Measurements from ENCODE around the gene HMGN2.
A peak's percentile ranks its signal among the peaks of the same experiment; 100 is the strongest.

The HMGN2 gene

DNA sequence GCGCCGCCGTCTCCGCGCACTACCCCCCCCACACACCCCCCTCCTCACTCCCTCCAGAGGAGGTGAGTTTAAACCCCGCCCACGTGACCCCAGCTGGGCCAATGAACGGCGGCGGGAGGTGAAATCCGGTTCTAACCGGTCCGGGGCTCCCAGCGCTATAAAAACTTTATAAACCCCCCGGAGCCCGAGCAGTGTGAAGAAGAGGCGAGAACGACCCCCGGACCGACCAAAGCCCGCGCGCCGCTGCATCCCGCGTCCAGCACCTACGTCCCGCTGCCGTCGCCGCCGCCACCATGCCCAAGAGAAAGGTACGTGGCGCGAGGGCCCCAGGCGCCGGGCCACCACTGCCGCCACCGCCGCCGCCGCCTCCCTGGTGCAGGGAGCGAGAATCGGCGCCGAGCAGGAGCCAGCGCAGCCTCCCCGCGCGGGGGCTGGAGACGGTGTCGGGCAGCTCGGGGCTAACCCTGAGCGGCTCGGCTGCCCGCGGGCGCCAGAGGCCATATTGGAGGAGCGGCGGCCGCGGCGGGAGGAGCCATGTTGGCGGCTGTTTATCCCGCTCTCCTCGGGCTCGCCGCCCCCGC, at the start of gene HMGN2:
Gene HMGN2, plus strand, starts transcription at position 121 of the 581 bp plus-strand sequence. Its CDS starts 173 bp downstream, at position 294.
- peak; percentile 91 for DNase-seq

DNA sequence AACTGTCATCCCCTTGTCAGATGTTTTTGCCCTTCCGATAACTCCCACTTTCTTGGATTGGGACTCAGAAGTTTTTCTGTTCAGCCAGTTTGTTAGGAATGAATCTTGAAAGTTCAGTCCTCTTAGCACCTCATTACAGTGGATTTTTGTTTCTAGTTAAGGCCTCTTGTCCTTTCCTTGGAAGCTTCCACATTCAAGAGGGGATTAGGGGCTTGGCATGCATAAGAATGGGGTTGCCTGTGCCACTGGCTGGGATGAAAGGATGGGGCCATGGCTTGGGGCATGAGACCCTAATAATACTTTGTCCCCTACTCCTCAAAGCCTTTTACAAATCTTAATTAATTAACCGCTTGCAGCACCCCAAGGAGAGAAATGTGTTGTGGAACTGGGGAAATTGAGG, 42.5 kb upstream of the HMGN2 start:
- no peak for DNase-seq

DNA sequence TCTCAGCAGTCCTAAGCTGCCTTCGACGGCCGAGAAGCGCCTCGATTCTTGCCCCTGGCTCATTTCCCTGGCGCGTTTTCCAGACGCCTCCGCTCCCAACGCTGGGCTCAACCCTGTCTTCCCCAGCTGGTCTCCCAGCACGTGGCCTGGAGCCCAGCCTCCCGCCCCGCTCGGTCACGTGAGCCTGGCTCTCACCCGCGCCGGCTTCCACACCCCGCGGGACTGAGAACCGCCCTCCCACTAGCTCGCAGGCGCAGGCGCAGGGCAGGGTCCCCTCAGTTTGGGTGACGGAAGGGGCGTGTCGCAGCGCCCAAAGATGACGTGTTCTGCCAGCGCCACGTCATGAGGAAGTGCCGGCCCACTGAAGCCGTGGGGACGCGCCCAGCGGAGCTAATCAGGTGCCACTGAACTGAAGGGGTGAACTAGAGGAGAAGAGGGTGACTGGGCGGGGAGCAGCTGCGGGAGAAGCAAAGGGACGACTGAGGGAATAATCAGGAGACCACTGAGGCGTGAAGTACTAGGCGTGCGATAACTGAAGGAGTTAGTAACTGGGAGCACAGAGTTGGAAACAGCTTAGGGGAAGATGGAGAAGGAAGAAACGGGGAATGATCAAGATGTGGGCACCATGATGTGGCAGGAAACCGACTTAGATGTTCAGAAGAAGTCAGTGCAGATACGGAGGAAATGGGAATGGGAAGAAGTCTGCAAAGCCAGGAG, 40.1 kb upstream of the HMGN2 start, which contains the start of gene DHDDS:
Gene DHDDS, plus strand, starts transcription at position 343 of the 717 bp plus-strand sequence. CDS start 625 bp downstream, outside the sequence.
- DNase-seq, result peak; percentile 98

DNA sequence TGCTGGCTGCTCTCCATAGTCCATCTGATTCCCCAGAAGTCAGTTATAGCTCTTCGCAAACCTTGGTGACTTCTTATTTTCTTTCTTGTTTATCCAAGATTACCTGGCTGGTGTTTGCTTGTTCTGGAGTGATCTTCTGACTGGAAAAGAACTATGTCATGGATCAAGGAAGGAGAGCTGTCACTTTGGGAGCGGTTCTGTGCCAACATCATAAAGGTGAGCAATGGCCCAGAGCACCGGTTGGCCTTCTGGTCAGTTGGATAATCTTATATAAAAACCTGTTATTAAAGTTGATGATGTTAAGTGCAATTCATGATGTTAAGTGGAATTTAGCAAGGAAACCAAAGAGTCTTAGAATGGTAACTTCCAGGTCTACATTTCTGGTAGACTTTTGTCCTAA, 39.4 kb upstream of the HMGN2 start:
- no peak for DNase-seq

DNA sequence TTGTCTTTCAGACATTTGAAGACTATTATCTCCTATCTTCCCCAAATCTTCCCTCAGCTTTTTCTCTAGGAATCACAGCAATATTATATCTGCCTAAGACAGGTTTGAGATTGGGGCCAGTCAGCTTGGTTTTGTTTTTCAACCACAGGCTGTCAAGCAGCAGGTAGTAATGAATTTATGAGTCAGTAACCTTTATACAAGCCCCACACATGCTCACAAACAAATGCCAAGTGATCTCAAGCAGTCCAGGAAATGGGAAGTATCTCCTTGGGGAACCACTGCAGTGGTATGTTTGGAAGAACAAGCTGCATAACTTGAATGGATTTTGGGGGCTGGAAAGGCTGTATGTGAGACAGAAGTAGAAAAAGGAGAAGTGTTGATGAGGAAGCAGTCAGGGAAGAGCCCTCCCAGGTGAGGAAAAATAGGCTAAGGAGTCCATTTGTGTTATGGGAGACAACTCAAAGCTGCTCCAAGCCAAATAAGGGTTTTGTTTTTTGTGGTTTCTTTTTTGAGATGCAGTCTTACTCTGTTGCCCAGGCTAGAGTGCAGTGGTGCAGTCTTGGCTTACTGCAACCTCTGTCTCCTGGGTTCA, 38.0 kb upstream of the HMGN2 start:
- no peak for DNase-seq

DNA sequence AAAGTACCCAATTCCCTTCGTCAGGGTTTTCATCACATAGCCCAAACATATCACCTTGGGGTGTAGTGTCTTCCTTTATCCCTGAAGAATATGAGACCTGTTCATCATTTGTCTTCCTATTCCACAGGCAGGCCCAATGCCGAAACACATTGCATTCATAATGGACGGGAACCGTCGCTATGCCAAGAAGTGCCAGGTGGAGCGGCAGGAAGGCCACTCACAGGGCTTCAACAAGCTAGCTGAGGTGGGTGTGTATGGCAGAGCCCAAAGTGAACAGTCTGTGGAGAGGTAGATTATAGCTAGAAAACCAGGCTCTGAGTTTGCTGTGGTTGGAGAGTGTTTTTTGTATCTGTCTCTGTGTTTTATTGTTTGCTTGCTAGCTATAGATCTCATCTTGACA, 34.2 kb upstream of the HMGN2 start:
- DNase-seq, result no peak

DNA sequence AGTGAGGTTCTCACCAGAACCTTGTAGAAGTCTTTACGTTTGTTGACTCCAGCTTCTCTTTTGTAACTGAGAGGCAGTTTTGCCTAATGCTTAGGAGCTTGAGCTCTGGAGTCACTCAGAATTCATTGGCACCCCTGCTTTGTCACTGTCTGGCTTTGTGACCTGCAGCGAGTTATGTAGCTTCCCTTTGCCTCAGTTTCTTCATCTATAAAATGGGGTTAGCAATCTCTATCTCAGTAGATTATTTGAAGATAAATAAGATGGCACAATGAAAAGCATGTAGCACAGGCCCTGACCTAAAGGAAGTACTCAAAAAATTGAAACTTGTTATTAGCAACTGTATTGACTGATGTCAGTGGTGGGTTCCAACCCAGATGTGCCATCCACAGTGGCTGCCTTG, 32.0 kb upstream of the HMGN2 start:
- DNase-seq, result no peak

DNA sequence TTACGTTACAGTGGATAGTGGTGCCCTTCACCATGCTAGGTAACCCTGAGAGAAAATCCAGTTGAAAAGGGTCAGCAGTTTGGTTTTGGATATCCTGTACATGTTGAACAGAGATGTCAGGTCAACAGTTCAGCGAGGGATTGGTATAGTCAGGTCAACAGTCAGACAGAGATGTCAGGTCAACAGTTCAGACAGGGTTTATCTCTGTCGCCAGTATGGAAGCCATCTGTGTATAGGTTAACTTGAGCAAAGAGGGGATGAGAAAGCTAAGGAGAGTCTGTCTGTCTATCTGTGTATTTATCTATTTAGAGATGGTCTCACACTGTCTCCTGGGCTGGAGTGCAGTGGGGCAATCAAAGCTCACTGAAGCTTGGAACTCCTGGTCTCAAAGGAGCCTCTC, 22.4 kb upstream of the HMGN2 start:
- DNase-seq, result no peak

DNA sequence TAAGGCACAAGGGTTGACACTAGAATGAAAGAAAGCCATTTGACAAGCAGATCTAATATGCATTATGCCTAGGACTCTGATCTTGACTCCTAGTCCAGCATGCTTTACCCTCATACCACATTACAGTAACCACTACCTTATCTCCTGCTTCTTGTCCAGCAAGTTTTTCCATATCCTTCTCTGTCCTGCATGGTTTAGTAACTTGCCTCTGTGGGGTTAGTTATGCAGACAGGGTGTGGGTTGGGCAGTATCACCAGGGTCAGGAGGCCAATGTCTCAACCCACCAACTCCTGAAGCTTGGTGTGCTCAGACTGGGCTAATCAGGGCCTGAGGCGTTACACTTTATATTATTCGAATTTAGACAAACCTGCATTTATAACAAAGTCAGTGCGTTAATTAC, 21.3 kb upstream of the HMGN2 start:
- no peak for DNase-seq

DNA sequence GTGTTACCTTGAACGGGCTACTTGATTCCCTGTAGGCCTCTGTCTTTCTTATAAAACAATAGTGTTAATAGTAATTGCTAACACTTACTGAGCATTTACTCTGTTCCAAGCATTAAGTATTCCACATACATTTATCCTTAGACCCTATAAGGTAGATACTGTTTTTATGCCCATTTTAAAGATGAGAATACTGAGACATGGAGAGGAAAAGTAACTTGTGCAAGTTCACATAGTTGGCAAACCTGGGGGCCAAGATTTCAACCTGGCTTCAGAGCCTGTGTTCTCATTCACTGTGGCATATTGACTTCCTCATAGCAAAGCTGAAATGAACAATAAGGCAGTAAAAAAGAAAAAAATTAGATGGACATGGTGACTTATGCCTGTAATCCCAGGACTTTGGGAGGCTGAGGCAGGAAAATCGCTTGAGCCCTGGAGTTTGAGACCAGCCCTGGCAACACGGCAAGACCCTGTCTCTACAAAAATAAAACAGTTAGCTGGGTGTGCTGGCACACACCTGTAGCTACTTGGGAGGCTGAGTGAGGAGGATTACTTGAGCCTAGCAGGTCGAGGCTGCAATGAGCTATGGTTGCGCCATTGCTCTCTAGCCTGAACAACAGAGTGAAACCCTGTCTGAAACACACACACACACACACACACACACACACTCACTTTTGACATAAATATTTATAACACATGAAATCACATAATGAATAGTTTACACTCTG, 19.6 kb upstream of the HMGN2 start:
- DNase-seq, result no peak

DNA sequence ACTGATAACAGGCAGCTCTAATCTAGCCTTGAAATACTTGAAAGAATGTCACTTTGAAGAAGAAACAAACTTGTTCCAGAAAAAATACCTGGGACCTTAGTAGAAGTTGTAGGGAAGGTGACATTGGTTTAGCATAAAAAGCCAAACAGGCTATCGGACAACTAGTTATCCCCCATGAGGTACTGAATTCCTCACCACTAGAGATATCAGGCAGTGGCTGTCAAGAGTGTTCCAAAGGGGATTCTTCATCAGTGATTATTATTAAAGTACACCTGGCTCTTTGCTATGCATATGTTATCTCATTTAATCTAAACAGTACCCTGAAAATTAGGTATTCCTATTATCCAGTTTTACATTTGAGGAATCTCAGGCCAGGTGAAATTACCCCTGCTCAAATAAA, 13.1 kb upstream of the HMGN2 start:
- DNase-seq, result no peak

DNA sequence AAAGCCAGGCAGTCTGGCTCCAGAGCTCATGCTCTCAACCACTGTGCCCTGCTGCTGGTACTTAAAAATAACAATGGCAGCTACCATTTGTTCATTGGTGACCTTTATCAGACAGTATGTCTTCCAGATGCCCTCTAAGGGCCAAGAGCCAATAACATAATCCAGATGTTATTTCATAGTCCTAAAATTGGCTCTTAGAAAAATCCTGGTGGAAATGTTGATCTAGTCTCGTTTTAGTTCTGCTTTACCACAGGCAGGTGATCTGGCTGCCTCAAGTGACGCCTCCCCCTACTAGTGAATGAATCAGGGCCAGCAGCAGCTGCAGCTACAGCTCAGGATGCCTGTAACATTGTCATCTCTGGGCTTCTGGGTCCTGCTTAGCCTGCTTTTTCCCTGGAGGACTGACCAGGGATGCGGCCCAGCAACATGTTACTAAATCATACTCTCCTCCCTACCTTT, 12.6 kb upstream of the HMGN2 start:
- no peak for DNase-seq

DNA sequence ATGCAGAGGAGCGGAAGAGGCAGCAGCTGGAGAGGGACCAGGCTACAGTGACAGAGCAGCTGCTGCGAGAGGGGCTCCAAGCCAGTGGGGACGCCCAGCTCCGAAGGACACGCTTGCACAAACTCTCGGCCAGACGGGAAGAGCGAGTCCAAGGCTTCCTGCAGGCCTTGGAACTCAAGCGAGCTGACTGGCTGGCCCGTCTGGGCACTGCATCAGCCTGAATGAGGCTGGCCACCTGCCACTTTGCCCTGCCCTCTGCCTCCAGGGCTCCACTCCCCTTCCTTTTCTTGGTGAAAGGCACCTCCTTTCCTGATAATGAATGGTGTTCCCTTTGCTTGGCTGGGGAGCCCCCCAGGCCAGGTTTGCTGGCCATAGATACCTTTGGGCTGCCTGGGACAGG, 3.3 kb upstream of the HMGN2 start:
- no peak for DNase-seq

DNA sequence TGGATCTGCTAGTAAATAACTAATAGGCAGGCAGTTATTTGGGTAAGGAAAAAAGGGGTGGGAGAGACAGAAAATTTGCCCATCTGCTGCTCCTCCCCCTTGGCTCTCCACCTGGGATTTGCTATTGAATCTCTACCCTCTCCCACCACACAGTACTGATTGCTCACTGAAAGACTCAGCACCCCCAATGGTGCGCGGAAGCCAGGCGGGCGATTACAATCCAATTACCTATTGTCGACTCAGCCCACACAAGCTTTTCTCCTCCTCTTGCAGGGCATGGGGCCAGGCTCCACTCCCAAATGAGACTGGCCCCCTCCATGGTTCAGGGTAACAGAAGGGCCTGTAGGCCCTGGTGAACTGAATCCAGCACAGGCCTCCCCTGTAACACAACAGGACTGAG, 2.7 kb upstream of the HMGN2 start:
- no peak for DNase-seq

DNA sequence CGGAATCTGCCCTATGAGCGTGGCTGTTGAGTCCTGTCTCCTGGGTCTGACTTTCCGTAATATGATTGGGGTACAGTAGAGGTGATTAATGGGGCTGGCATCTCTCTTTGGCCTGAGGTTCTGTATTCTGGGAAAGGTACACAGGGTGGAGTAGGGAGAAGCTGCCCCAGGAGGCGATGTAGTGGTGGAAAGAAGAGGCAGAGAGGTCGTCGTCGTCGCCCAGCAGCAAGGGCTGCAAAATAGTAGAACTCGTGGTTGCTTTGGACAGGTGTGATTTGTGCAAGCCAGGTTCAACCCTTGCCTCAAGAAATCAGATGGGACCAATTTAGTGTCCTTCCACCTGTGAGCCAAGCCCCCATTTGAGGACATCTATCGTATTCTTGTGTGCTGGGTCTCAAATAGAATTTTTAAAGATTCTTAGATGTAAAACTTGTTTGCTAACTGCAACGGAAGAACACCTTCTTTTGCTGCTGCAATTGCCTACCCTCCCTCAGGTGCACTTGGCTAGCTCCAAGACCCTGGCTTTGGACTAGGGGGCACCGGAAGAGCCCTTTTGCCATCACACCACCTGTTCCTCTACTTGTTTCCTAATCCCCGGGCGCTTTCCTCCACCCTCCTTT, 1.3 kb upstream of the HMGN2 start:
- no peak for DNase-seq

DNA sequence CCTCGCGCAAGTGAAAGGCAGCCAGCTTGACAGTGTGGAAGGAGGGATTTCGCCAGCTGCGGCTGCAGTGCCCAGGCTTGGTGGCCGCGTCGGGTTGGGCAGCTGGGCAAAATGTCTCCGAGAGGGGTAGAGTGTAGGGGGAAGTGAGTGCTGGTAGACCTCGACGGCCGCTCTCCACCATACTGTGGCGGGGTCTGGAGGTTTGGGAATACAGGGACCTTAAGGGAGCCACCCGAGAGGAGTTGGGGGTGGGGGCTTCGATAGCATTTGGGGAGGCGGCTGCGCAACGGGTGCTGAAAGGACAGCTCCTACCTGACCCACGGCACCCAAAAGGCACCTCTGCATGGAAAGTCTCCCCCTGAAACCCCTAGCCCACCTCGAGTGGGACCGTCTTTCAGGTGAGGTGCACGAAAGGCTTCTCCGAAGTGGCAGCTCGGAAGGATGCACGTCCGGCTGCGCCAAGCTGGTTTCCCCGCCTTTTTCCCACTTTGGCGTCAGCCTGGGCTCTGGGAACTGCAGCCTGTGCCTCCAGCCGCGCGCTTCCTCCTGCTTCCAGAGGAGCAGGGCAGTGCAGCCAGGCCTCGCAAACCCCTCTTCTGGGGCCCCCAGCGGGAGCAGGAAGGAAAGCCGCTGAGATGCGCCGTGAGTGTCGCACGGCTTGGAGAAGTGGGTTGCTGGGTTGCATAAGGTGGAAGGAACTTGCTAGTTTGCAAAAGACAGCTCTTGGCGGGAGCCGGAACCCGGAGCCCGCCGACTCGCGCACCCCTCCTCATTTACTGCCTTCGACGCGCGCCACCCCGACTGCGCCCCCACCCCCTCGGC, 531 bp upstream of the HMGN2 start:
- peak; percentile 38 for DNase-seq

DNA sequence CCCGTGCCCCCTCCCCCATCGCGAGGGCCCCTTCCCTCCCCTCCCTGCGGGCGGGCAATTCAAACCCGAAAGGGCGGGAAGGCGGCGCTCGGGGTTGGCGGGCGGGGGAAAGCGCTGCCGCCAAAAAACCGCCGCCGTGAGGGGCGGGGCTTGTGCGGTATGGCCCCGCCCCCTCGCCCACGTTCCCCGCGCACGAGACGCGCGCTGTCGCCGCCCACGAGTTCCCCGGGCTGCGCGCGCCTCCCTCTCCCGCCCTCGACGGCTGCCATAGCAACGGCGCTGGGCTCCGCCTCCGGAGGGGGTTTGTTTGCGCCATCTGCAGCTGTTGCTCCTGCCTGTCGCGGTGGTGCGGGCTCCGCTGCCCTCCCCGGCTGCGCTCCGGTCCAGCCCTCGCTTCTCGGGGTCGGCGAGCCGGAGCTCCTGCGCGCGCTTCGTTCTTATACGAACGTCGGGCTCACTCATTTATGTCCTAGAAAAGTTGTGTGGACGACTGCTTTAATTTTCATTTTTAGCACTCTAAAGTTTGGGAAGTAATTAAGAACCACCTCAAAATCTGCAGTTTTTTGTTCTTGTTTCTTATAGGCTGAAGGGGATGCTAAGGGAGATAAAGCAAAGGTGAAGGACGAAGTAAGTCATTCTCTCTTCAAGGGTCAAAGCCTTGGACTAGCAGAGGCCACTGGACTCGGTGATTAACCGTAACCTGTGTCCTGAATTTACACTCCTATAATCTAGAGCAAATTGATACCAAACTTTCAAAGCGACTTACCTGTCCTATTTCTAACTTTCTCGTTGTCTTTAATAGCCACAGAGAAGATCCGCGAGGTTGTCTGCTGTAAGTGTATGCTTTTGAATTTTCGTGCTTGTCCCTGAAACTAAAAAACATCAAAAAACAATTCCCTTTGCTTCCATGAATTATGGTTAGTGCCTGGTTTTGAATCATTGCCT, 933 bp downstream of the HMGN2 start:
- DNase-seq, result peak; percentile 97

DNA sequence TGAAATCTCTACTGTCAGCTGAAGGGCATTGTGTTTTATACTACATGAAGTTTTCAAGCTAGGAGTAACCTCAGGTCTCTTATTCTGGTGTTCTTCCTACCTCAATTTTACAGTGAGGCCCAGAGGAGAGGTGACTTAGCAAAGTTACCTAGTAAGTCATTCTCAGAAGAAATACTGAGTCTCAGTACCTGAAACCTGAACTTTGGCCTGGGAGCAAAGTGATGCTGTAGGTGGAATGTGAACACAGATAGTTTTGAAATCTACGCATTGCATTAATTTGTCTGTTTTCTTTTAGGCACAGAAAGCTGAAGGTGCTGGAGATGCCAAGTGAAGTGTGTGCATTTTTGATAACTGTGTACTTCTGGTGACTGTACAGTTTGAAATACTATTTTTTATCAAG, 2.6 kb downstream of the HMGN2 start:
- no peak for DNase-seq

DNA sequence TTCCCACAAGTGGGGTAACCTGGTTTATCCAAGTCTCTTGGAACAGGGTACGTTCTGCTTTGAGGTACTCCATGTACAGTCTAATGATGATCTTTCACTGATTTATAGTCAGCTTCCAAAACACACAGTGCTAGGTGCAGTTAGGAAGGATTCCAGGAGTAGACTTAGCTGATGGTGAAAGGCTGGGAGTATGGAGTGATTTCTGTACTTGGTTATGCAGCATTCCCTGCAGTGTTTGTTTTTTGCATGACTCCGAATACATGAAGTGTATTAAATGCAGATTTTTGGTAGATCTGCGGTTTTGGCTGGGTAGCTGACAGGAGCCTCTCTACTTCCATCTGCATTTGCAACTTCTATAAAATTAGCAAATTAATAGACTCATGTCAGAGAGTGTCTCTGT, 3.7 kb downstream of the HMGN2 start:
- no peak for DNase-seq

DNA sequence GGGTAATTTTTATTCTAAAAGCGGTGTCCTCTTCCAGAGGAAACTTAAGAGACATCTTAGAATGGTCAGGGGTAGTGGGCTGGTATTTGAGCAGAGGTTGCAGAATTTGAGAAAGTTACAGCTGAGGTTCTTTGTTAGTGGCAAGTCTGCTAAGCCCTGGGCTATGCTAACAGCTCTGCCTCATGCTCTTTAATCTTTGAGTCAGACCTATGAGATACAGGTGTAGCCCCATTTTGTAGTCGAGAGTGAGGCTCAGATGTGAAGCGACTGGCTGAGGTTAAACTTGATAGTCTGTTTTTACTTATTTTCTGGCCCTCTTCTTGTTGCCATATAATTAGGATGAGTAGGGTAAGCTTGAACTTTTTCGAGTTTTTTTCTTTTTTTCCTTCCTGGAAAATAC, 4.7 kb downstream of the HMGN2 start:
- DNase-seq, result no peak

Data from CD4-positive, alpha-beta T cell treated with Interleukin-10 for 1 hour (primary cell).